PC-9 (cell line): ENCODE data around the gene MAPK10.

Experiments
- EZH2 ChIP-seq: fragments of 200-600 bp; sonication (generic); IDR thresholded peaks from 2 replicates; pipeline ENCODE4 v1.8.0; 2017; ENCODE audit warnings: antibody characterized with exemption, low read depth
- TF ChIP-seq, protein P1 (sequence below): fragments of 200-600 bp; sonication (generic); conservative IDR thresholded peaks from 2 replicates; pipeline ENCODE4 v1.6.1; 2017; ENCODE audit warnings: mixed run types, antibody characterized with exemption, mild to moderate bottlenecking, moderate library complexity

DNA sequence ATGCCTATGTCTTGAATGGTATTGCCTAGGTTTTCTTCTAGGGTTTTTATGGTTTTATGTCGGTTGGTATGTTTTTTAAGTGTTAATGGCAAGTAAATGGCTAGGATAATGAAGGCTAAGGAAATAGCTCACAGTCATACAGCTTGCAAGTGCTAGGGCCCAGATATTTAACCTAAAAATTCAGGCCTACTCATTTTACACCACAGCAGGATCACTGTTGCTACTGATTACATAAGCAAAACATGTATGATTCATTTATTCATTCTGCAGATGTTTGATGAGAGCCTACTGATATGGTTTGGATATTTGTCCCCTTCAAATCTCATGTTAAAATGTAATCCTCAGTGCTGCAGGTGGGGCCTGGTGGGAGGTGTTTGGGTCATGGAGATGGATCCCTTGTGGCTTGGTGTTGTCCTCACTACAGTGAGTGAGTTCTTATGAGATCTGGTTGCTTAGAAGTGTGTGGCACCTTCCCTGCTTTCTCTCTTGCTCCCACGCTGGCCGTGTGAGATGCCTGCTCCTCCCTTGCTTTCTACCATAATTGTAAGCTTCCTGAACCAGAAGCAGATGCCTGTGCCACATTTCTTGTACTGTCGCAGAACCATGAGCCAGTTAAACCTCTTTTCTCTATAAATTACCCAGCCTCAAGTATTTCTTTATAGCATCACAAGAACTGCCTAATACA lies 175.5 kb downstream of the MAPK10 start:
- TF ChIP-seq, protein P1, sequence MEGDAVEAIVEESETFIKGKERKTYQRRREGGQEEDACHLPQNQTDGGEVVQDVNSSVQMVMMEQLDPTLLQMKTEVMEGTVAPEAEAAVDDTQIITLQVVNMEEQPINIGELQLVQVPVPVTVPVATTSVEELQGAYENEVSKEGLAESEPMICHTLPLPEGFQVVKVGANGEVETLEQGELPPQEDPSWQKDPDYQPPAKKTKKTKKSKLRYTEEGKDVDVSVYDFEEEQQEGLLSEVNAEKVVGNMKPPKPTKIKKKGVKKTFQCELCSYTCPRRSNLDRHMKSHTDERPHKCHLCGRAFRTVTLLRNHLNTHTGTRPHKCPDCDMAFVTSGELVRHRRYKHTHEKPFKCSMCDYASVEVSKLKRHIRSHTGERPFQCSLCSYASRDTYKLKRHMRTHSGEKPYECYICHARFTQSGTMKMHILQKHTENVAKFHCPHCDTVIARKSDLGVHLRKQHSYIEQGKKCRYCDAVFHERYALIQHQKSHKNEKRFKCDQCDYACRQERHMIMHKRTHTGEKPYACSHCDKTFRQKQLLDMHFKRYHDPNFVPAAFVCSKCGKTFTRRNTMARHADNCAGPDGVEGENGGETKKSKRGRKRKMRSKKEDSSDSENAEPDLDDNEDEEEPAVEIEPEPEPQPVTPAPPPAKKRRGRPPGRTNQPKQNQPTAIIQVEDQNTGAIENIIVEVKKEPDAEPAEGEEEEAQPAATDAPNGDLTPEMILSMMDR, result no peak
- no peak for TF ChIP-seq EZH2
